ENCODE data around the gene DPP6. TPM values are rescaled to one million over a fixed set of nuclear protein-coding genes. Genes with fewer than 3 reads are reported as not detected.

Gene DPP6
- total and polyA plus RNA-seq, 9 of the 15 experiments (the other 6 are each of a cell fraction or from before 2014, with no cell fraction given) = not detected

DNA sequence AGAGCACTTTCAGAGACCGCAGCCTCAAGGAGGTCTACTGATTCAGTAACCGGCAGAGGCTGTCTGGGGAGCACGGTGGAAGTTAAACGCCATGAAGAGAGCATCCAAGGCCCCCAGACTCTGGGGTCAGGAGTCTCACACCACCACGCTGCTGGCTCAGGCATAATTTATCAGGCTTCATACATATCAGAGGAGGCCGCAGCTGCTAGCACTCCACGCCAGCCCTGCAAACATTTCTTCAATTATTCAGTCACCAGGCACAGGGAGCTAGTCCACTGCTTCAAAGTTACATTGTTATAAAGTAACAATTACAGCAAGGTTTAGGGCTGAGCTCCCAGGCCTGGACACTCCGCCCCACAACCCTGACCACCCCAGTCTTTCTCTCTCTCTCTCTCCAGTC, 852.9 kb downstream of the DPP6 start:
- no peak for FAIRE-seq
- peaks cover 47 to 98% of the 10 kb centered on the region in 2 experiments for H3K27me3 ChIP-seq (ENCODE audit: control insufficient read depth in 2 of 2, insufficient read depth in 2 of 2, low read length in 2 of 2)
- POLR2A ChIA-PET = no interaction called here
- H4K20me1 ChIP-seq (replicated peaks; ENCODE audit: control insufficient read depth, insufficient read depth, low read length) = no peaks in the 10 kb centered on the region
- BruUV-seq (replicated peaks) = no TSS peak
- ATAC-seq = no peak
- intact Hi-C loops (cut with micrococcal nuclease) = no loop called here
- no peak overlapping the region for H3K4me2 ChIP-seq (ENCODE audit: insufficient read depth, low read length)
- in situ Hi-C loops (cut with MboI) = no loop called here
- no peaks in the 10 kb centered on the region for H3K9me1 ChIP-seq (ENCODE audit: control insufficient read depth, insufficient read depth, low read length)
- H3K36me3 ChIP-seq (ENCODE audit: control insufficient read depth, insufficient read depth, low read length) = no peaks in the 10 kb centered on the region
- DNase-seq (ENCODE audit: extremely low read depth in 1 of 4, low spot score in 3 of 4) = no peak
- H3K9me3 ChIP-seq (replicated peaks; ENCODE audit: control insufficient read depth, insufficient read depth, low read depth, low read length) = no peaks in the 10 kb centered on the region
- H3K4me3 ChIP-seq = no peak overlapping the region
- H2AFZ ChIP-seq (ENCODE audit: low read depth, low read length) = no peak overlapping the region
- no peak for TF ChIP-seq GABPB1 (CRISPR knock-in tag; IDR thresholded peaks at IDR 0.05)
- no peaks in the 10 kb centered on the region for H3K79me2 ChIP-seq (ENCODE audit: control insufficient read depth, insufficient read depth, low read length)
- CTCF ChIA-PET (ENCODE audit: low intra/inter-chr PET ratio) = no interaction called here
- no peak overlapping the region for H3K9ac ChIP-seq (ENCODE audit: insufficient read depth in 1 of 2, low read depth in 2 of 2, low read length in 2 of 2)
- no peak overlapping the region for H3K27ac ChIP-seq (ENCODE audit: extremely low read depth, low read depth, low read length)
- peaks cover 0 to 6% of the 10 kb centered on the region in 2 experiments; a peak in 1 of 5 replicates for H3K4me1 ChIP-seq (replicated peaks in 1 of 2; ENCODE audit: control insufficient read depth in 2 of 2, insufficient read depth in 2 of 2, low read length in 2 of 2)
- 0% methylated on average over 8 of the region's 8 CpGs for WGBS (ENCODE audit: insufficient coverage, low coverage, missing lambda C conversion rate)

- no peak for ATAC-seq
- Histone ChIP-seq H2AFZ (ENCODE audit: low read depth, low read length) (no peak overlapping the region), H3K4me1 (replicated peaks in 1 of 2; ENCODE audit: control insufficient read depth in 2 of 2, insufficient read depth in 2 of 2, low read length in 2 of 2) (peaks cover 0 to 6% of the 10 kb centered on the region in 2 experiments; a peak in 1 of 5 replicates), H3K27me3 (ENCODE audit: control insufficient read depth in 2 of 2, insufficient read depth in 2 of 2, low read length in 2 of 2) (peaks cover 47 to 97% of the 10 kb centered on the region in 2 experiments), H3K9ac (ENCODE audit: insufficient read depth in 1 of 2, low read depth in 2 of 2, low read length in 2 of 2) (no peak overlapping the region), H4K20me1 (replicated peaks; ENCODE audit: control insufficient read depth, insufficient read depth, low read length) (no peaks in the 10 kb centered on the region), H3K36me3 (ENCODE audit: control insufficient read depth, insufficient read depth, low read length) (no peaks in the 10 kb centered on the region), H3K4me3 (no peak overlapping the region), H3K4me2 (ENCODE audit: insufficient read depth, low read length) (no peak overlapping the region), H3K79me2 (ENCODE audit: control insufficient read depth, insufficient read depth, low read length) (no peaks in the 10 kb centered on the region), H3K9me1 (ENCODE audit: control insufficient read depth, insufficient read depth, low read length) (no peaks in the 10 kb centered on the region), H3K27ac (ENCODE audit: extremely low read depth, low read depth, low read length) (no peak overlapping the region), H3K9me3 (replicated peaks; ENCODE audit: control insufficient read depth, insufficient read depth, low read depth, low read length) (no peaks in the 10 kb centered on the region)
- BruUV-seq (replicated peaks) = no TSS peak
- 0% methylated on average over 8 of the region's 8 CpGs for WGBS (ENCODE audit: insufficient coverage, low coverage, missing lambda C conversion rate)
- no peak for DNase-seq (ENCODE audit: extremely low read depth in 1 of 4, low spot score in 3 of 4)
- no peak for TF ChIP-seq ERF (CRISPR knock-in tag; IDR thresholded peaks at IDR 0.05)
- no peak for TF ChIP-seq SETDB1 (IDR thresholded peaks at IDR 0.05; ENCODE audit: low read length)
- ChIA-PET CTCF (ENCODE audit: low intra/inter-chr PET ratio) (no interaction called here), POLR2A (no interaction called here)
- intact Hi-C loops (cut with micrococcal nuclease) = no loop called here
- no peak for FAIRE-seq
- in situ Hi-C loops (cut with MboI) = no loop called here
Observed at GRCh38 chr7:154905615-154906014, 853.4 kb downstream of the DPP6 start.
